Neural cell (in vitro differentiated cells): ENCODE measurements around the gene ZFC3H1. TPM values are rescaled to one million over a fixed set of nuclear protein-coding genes. Genes with fewer than 3 reads are reported as not detected.

ENCODE experiments used
- H2AFZ ChIP-seq: fragments of 200-600, 300-800 bp; sonication (generic), shearing (Covaris generic); 2 replicates; pipeline ENCODE4 v1.6.0; 2014; ENCODE audit warnings: low read depth, mild to moderate bottlenecking, antibody characterized with exemption, low read length, moderate library complexity
- H3F3A ChIP-seq: fragments of 200-600 bp; shearing (Covaris generic); 2 replicates; pipeline ENCODE4 v1.6.1; 2016; ENCODE audit warnings: mild to moderate bottlenecking, moderate library complexity, mixed read lengths, antibody characterized with exemption, low read length; ENCODE audit not compliant: insufficient read depth, poor library complexity, severe bottlenecking
- H3K27ac ChIP-seq: fragments of 200-600, 300-800 bp; sonication (generic), shearing (Covaris generic); 2 replicates; pipeline ENCODE4 v1.5.1; 2014; ENCODE audit warnings: mild to moderate bottlenecking, low read length, moderate library complexity
- H3K27me3 ChIP-seq: fragments of 300-800, 200-600 bp; sonication (generic), shearing (Covaris generic); 2 replicates; pipeline ENCODE4 v1.6.0; 2014; ENCODE audit warnings: mild to moderate bottlenecking, low read depth, low read length, moderate library complexity; ENCODE audit not compliant: insufficient read depth
- H3K36me3 ChIP-seq: fragments of 300-800, 200-600 bp; sonication (generic), shearing (Covaris generic); 2 replicates; pipeline ENCODE4 v1.5.1; 2014; ENCODE audit warnings: mild to moderate bottlenecking, antibody characterized with exemption, low read length, moderate library complexity; ENCODE audit not compliant: insufficient read depth
- H3K4me2 ChIP-seq: fragments of 300-800, 200-600 bp; sonication (generic), shearing (Covaris generic); 2 replicates; pipeline ENCODE4 v1.6.0; 2014; ENCODE audit warnings: mild to moderate bottlenecking, low read length
- H3K4me3 ChIP-seq: fragments of 300-800, 200-600 bp; sonication (generic), shearing (Covaris generic); 2 replicates; pipeline ENCODE4 v1.5.1; 2014; ENCODE audit warnings: mild to moderate bottlenecking, low read length, moderate library complexity
- H3K79me2 ChIP-seq: fragments of 200-600 bp; shearing (Covaris generic); replicated peaks from 2 replicates; pipeline ENCODE4 v1.6.0; 2014; ENCODE audit warnings: mild to moderate bottlenecking, low read length, moderate library complexity; ENCODE audit not compliant: insufficient read depth
- H3K9ac ChIP-seq: fragments of 300-800, 200-600 bp; sonication (generic), shearing (Covaris generic); 2 replicates; pipeline ENCODE4 v1.6.1; 2016; ENCODE audit warnings: mild to moderate bottlenecking, low read length, mixed read lengths
- H3K9me2 ChIP-seq: fragments of 200-600 bp; shearing (Covaris generic); 2 replicates; pipeline ENCODE4 v1.6.1; 2016; ENCODE audit warnings: mild to moderate bottlenecking, low read length, mixed read lengths; ENCODE audit not compliant: insufficient read depth
- H3K9me3 ChIP-seq: fragments of 200-600, 300-800 bp; sonication (generic), shearing (Covaris generic); 2 replicates; pipeline ENCODE4 v1.6.1; 2016; ENCODE audit warnings: mild to moderate bottlenecking, mixed run types, low read length, moderate library complexity, mixed read lengths
- H4K20me1 ChIP-seq: fragments of 200-600 bp; shearing (Covaris generic); 2 replicates; pipeline ENCODE4 v1.6.1; 2016; ENCODE audit warnings: mild to moderate bottlenecking, mixed run types; ENCODE audit not compliant: insufficient read depth
- CTCF ChIP-seq: fragments of 450-650 bp; IDR thresholded peaks from 2 replicates; pipeline ENCODE4 v1.5.1; 2014; ENCODE audit warnings: antibody characterized with exemption, mild to moderate bottlenecking, moderate library complexity; ENCODE audit not compliant: poor library complexity, severe bottlenecking
- EP300 ChIP-seq: fragments of 450-650 bp; conservative IDR thresholded peaks from 2 replicates; pipeline ENCODE4 v1.6.1; 2014; ENCODE audit warnings: antibody characterized with exemption, mild to moderate bottlenecking, moderate library complexity; ENCODE audit not compliant: poor library complexity, severe bottlenecking
- EZH2 ChIP-seq: fragments of 200-600, 300-800 bp; shearing (Covaris generic), sonication (generic); IDR thresholded peaks from 2 replicates; pipeline ENCODE4 v1.6.1; 2014; ENCODE audit warnings: antibody characterized with exemption, low read length, borderline replicate concordance, mild to moderate bottlenecking; ENCODE audit not compliant: insufficient read depth, poor library complexity, severe bottlenecking
- MXI1 ChIP-seq: fragments of 450-650 bp; conservative IDR thresholded peaks from 2 replicates; pipeline ENCODE4 v1.6.1; 2014; ENCODE audit warnings: antibody characterized with exemption, mild to moderate bottlenecking; ENCODE audit not compliant: poor library complexity, severe bottlenecking
- POLR2AphosphoS5 ChIP-seq: IDR thresholded peaks from 2 replicates; pipeline ENCODE4 v1.6.1; 2012
- RAD21 ChIP-seq: fragments of 450-650 bp; conservative IDR thresholded peaks from 2 replicates; pipeline ENCODE4 v1.6.1; 2014; ENCODE audit warnings: antibody characterized with exemption, mild to moderate bottlenecking, moderate library complexity
- REST ChIP-seq: IDR thresholded peaks from 2 replicates; pipeline ENCODE4 v1.6.1; 2012; ENCODE audit warnings: borderline replicate concordance
- SMC3 ChIP-seq: fragments of 450-650 bp; conservative IDR thresholded peaks from 2 replicates; pipeline ENCODE4 v1.6.1; 2014; ENCODE audit warnings: antibody characterized with exemption, mild to moderate bottlenecking, moderate library complexity; ENCODE audit not compliant: poor library complexity
- TAF1 ChIP-seq: IDR thresholded peaks from 2 replicates; pipeline ENCODE4 v1.6.1; 2012; ENCODE audit warnings: low read depth
- polyA plus RNA-seq: library from polyadenylated mRNA; depleted of rRNA; stranded (reverse); fragments of >200 nt; gene quantifications from 2 replicates; pipeline ENCODE4 v1.2.3, GENCODE V29; 2014

ZFC3H1 gene
- polyA plus RNA-seq, 1 donor from 2014 or later, result 45.5 TPM

GRCh38 chr12:71661977-71662530, 1.6 kb downstream of the ZFC3H1 start:
- peak overlapping the region; percentile 94 for H3K4me2 ChIP-seq
- H2AFZ ChIP-seq, result no peak overlapping the region
- peaks cover under 1% of the 10 kb centered on the region for H3K36me3 ChIP-seq
- no peak for TF ChIP-seq TAF1
- TF ChIP-seq EP300, result no peak
- no peak for TF ChIP-seq EZH2
- no peak for TF ChIP-seq MXI1
- TF ChIP-seq CTCF, result no peak
- no peak for TF ChIP-seq SMC3
- no peak for TF ChIP-seq RAD21
- TF ChIP-seq POLR2AphosphoS5, result no peak
- no peak for TF ChIP-seq REST
- no peaks in the 10 kb centered on the region for H3K9me2 ChIP-seq
- H3K9ac ChIP-seq, result peak overlapping the region; percentile 97
- no peaks in the 10 kb centered on the region for H3K27me3 ChIP-seq
- H3K4me3 ChIP-seq, result peak overlapping the region; percentile 82
- H4K20me1 ChIP-seq, result no peaks in the 10 kb centered on the region
- H3K27ac ChIP-seq, result no peak overlapping the region
- H3F3A ChIP-seq, result no peaks in the 10 kb centered on the region
- H3K9me3 ChIP-seq, result no peaks in the 10 kb centered on the region
- H3K79me2 ChIP-seq, result peaks cover 55% of the 10 kb centered on the region

- Histone ChIP-seq H4K20me1 (no peaks in the 10 kb centered on the region), H3F3A (no peaks in the 10 kb centered on the region), H3K27me3 (no peaks in the 10 kb centered on the region), H3K9ac (no peak overlapping the region), H2AFZ (no peak overlapping the region), H3K9me2 (no peaks in the 10 kb centered on the region), H3K9me3 (no peaks in the 10 kb centered on the region), H3K36me3 (peaks cover 14% of the 10 kb centered on the region), H3K4me2 (no peak overlapping the region), H3K79me2 (peaks cover 53% of the 10 kb centered on the region), H3K4me3 (no peak overlapping the region), H3K27ac (no peak overlapping the region)
- TF ChIP-seq RAD21 (no peak), SMC3 (no peak), EZH2 (no peak), REST (no peak), MXI1 (no peak), CTCF (no peak), POLR2AphosphoS5 (no peak), EP300 (no peak), TAF1 (no peak)
Measured at GRCh38 chr12:71656740-71657139, 6.9 kb downstream of the ZFC3H1 start.
